Activated T-helper 1 cell treated with anti-CD3 and anti-CD28 coated beads, Interleukin-12 subunit alpha, Interleukin-12 subunit beta, Interleukin-2, Interleukin-4 antibody, amounts not matched to agents 30 ng/mL and 10 ng/mL and 1 ng/mL, durations not matched to agents 14 hours and 24 hours and 36 hours (primary cell): ENCODE data around the gene KCNH2. TPM values are rescaled to one million over a fixed set of nuclear protein-coding genes. Genes with fewer than 3 reads are reported as not detected.

Experiments
- DNase-seq: peaks from one replicate; pipeline ENCODE4 v3.0.0; 2021; ENCODE audit warnings: low spot score
- H3K27ac Mint-ChIP-seq: one replicate; pipeline ENCODE4 v1.8.0; 2021; ENCODE audit warnings: mild to moderate bottlenecking, mixed read lengths
- H3K27me3 Mint-ChIP-seq: one replicate; pipeline ENCODE4 v1.8.0; 2022; ENCODE audit warnings: mild to moderate bottlenecking, moderate library complexity, mixed read lengths; ENCODE audit not compliant: insufficient read depth
- H3K36me3 Mint-ChIP-seq: one replicate; pipeline ENCODE4 v1.8.0; 2021; ENCODE audit warnings: low read depth, mixed read lengths
- H3K4me1 Mint-ChIP-seq: one replicate; pipeline ENCODE4 v1.8.0; 2021; ENCODE audit warnings: low read depth, mixed read lengths
- H3K4me3 Mint-ChIP-seq: one replicate; pipeline ENCODE4 v1.8.0; 2021; ENCODE audit warnings: mild to moderate bottlenecking, moderate library complexity, mixed read lengths
- H3K9me3 Mint-ChIP-seq: one replicate; pipeline ENCODE4 v1.8.0; 2021; ENCODE audit warnings: mixed read lengths
- intact Hi-C: fragments of 100-400 bp; cut with micrococcal nuclease; formaldehyde crosslinking; loops from one replicate; pipeline ENCODE4 v1.15.1; 2024
- total RNA-seq: library from RNA; stranded (reverse); gene quantifications from 2 replicates; pipeline ENCODE4 v1.2.3, GENCODE V29; 2022

Gene KCNH2
- total RNA-seq, 1 donor from 2014 or later, result 0.49 TPM

DNA sequence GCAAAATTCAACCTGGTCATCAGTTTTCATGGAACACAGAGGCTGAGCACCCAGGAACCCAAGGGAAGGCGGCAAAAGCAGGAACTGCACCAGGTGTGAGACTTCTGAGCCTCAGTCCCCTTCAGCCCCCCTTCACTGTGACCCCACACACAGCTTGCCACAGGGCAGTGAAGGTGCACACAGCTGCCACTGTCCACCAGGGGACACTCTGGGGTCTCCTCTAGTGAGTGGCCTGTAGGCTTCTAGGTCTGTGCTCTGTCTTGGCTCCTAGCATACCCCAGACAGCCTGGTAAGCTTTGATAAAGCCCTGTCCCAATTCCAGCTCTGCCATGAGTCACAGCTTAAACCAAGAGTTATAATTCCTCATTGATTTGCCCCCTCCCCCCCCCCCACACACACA, 12.1 kb downstream of the KCNH2 start:
- H3K27me3 Mint-ChIP-seq, result peaks cover 15% of the 10 kb centered on the region
- H3K4me1 Mint-ChIP-seq, result no peaks in the 10 kb centered on the region
- intact Hi-C loops, result loop anchor here (1.0 kb wide), 1 partner anchor 8 kb away; no protein-coding TSS in a partner anchor
- no peaks in the 10 kb centered on the region for H3K36me3 Mint-ChIP-seq
- no peak overlapping the region for H3K27ac Mint-ChIP-seq
- no peak for DNase-seq
- H3K4me3 Mint-ChIP-seq, result no peak overlapping the region
- no peaks in the 10 kb centered on the region for H3K9me3 Mint-ChIP-seq

DNA sequence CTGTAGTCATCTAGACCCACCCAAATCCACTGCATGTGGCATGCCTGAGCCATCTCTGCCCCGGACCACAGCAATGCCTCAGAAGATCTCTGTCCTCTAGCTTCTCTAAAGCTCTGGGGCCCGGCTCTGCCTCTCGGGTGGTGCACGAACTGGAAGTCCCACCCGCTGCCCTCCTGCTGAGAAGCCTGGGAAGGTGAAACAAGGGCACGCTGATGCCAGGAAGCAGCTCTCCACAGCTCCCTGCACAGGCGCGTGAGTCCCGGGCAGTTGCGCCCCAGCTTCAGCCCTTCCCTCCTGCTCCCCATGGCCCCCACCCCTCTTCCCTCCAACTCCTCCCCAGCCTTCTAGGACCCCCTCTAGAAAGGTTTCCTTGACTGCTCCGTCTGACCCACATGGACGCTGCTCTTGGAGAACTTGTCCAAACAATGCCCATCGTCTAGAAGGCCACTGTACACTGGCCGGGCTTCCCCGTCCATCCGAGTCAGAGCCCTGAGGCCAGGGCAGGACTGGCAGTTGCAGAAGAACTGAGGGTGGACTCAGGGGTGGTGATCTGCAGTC, 12.8 kb downstream of the KCNH2 start:
- intact Hi-C loops, result no loop called here
- no peaks in the 10 kb centered on the region for H3K9me3 Mint-ChIP-seq
- H3K27me3 Mint-ChIP-seq, result peaks cover 17% of the 10 kb centered on the region
- no peaks in the 10 kb centered on the region for H3K4me1 Mint-ChIP-seq
- H3K4me3 Mint-ChIP-seq, result no peak overlapping the region
- H3K36me3 Mint-ChIP-seq, result no peaks in the 10 kb centered on the region
- no peak for DNase-seq
- H3K27ac Mint-ChIP-seq, result no peak overlapping the region

DNA sequence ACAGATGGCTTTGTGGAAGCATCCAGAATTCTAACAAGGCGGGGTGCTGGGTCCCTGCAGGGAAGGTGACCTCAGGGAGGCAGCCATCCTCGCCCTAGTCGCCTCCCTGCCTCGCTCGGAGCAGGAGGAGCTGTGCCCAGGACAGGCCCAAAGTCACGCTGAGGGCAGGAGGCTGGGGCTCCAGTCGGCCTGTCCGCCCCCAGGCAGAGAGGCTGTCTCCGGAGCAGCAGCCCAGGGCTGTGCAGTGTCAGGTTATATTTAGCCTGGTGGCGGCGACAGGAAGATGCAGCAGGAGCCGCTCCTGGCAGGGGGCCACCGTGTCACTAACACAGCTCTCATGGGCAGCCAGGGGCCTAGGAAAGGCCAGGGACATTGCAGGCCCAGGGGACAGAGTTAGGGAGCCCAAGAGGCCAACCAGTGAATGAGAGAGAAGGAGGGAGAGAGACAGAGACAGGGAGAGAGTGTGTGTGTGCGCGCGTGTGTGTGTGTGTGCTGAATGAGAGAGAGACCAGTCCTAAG, 13.5 kb downstream of the KCNH2 start:
- Mint-ChIP-seq H3K36me3 (no peaks in the 10 kb centered on the region), H3K4me1 (no peaks in the 10 kb centered on the region), H3K27me3 (peaks cover 21% of the 10 kb centered on the region), H3K9me3 (no peaks in the 10 kb centered on the region), H3K4me3 (no peak overlapping the region), H3K27ac (no peak overlapping the region)
- intact Hi-C loops, result no loop called here
- DNase-seq, result no peak

DNA sequence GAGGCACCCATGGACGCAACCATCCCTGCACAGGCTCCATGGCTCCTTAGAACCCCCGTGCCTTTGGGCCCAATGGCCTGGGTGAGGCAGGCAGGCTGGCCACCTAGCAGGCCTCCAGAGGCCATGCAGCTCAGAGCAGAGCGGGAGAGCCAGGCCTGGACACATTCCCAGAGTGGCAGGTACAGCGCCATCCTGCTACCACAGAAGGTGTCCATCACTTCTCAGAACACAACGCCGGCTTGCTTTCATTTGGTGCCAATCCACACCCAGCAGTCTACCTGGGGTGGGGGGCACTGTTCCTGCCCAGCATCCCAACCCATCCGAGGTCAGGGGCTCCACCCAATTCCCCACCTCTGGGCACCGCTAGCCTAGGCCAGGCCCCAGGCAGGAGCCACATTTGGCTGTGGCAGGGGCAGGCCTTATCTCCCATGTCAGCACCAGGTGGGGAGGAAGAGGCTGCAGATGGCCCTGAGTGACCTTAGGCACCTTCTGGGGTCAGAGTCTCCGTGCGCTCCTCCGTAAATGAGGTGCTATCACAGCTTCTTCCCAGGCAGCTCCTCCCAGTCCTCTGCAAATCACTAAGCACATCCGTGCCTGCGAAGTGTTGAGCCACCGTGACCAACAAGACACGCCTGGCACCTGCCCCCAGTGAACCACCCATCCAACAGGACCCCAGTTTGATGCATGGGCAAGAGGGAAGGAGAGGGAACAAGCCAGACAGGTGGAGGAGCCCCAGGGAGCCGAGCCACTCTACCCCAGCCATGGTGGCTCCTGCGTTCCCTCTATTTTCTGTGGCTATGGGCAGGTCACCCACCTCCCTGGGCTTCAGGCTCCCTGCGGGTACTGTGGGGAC, 14.2 kb downstream of the KCNH2 start:
- H3K4me1 Mint-ChIP-seq, result no peaks in the 10 kb centered on the region
- intact Hi-C loops, result loop anchor here (1.0 kb wide), 4 partner anchors 22 to 208 kb away; no protein-coding TSS in a partner anchor
- DNase-seq, result no peak
- no peaks in the 10 kb centered on the region for H3K36me3 Mint-ChIP-seq
- no peak overlapping the region for H3K27ac Mint-ChIP-seq
- H3K9me3 Mint-ChIP-seq, result no peaks in the 10 kb centered on the region
- H3K27me3 Mint-ChIP-seq, result peaks cover 26% of the 10 kb centered on the region
- no peak overlapping the region for H3K4me3 Mint-ChIP-seq

DNA sequence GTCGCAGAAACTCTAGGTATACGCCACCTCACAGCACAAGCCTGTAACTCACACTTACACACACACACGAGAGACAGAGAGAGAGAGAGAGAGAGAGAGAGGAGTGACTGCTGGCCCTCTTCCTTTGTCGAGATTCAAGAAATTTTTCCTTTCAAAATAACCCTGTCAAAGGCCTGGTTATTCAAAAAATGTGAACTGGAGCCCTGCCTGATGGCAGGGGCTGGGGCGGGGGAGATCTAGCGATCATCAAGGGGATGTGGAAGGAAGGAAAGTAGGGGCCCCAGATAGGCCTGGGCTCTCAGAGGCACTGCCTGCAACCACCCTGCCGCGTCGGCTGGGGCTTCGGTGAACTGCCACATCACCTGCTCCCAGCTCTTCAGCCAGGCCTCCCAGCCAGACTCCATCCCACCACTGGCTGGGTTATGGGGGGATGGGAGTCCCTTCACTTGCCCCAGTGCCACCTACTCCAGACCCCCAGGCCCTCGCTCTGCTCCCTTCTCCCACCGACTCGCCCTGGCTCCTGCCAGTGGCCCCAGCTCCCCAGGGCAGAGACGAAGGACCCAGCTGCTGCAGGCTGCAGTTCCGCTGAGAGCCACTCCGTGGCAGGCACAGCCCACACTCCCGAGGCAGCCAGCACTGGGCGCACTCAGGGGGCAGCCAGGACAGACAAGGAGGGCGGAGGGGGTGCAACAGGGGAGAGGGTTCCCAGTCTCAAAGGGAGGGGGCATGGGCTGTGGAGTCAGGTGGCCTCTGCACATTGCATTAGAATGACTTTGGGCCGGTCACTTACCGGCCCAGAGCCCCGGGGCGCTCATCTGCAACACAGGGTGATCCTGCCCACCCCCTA, 15.3 kb downstream of the KCNH2 start:
- Mint-ChIP-seq H3K27me3 (peaks cover 28% of the 10 kb centered on the region), H3K27ac (no peak overlapping the region), H3K4me3 (no peak overlapping the region), H3K4me1 (no peaks in the 10 kb centered on the region), H3K36me3 (no peaks in the 10 kb centered on the region), H3K9me3 (no peaks in the 10 kb centered on the region)
- intact Hi-C loops, result loop anchor here (1.0 kb wide), 4 partner anchors 24 to 210 kb away; no protein-coding TSS in a partner anchor
- DNase-seq, result peak; percentile 39

DNA sequence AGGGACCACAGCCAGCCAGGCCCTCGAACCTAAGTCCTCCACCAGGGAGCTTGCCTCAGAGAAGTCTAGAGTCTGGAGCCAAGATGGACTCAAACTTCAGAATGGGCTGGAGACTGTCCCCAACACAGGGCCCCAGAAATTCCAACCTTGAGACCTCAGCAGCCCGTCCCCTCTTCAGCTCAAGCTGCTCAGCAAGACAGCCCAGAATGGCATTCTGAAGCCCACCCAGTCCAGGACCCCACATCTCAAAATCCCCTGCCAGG, 15.9 kb downstream of the KCNH2 start:
- DNase-seq, result no peak
- Mint-ChIP-seq H3K4me3 (no peak overlapping the region), H3K36me3 (no peaks in the 10 kb centered on the region), H3K27me3 (peaks cover 30% of the 10 kb centered on the region), H3K4me1 (no peaks in the 10 kb centered on the region), H3K9me3 (no peaks in the 10 kb centered on the region), H3K27ac (no peak overlapping the region)
- intact Hi-C loops, result no loop called here

DNA sequence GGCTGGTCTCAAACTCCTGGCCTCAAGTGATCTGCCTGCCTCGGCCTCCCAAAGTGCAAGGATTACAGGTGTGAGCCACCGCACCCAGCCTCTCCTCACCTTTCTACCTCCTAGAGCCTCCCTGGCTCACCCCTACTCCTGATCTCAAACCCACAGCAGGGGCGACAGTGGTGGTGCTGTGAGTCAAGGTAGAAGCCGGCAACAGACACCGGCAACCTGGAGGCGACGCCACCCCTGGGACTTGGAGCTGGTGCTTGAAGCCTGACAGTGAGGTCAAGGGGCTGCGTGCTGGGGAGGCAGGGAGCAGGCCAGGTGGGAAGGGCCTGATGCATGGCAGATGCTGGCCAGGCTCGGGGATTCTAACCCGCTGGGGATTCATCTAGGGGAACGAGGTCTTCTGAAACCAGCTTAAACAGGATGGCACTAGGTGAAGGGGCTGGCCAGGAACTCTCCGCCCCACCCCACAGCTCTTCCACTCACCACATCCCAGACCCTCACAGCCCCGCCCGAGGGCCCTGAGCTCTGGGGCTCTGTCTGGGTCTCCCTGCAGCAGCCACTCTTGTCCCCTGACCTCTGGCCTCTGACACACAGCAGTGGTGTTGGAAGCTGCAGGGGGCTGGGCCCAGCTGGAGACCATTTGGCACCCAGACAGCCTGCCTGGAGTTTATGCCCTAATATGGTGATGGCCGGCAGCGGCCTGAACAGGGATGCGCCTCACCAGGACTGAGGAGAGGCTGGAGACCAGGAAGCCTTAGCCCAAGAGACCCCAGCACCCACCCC, 16.4 kb downstream of the KCNH2 start:
- intact Hi-C loops, result no loop called here
- Mint-ChIP-seq H3K36me3 (no peaks in the 10 kb centered on the region), H3K27me3 (peaks cover 34% of the 10 kb centered on the region), H3K4me3 (no peak overlapping the region), H3K27ac (no peak overlapping the region), H3K4me1 (no peaks in the 10 kb centered on the region), H3K9me3 (no peaks in the 10 kb centered on the region)
- no peak for DNase-seq

DNA sequence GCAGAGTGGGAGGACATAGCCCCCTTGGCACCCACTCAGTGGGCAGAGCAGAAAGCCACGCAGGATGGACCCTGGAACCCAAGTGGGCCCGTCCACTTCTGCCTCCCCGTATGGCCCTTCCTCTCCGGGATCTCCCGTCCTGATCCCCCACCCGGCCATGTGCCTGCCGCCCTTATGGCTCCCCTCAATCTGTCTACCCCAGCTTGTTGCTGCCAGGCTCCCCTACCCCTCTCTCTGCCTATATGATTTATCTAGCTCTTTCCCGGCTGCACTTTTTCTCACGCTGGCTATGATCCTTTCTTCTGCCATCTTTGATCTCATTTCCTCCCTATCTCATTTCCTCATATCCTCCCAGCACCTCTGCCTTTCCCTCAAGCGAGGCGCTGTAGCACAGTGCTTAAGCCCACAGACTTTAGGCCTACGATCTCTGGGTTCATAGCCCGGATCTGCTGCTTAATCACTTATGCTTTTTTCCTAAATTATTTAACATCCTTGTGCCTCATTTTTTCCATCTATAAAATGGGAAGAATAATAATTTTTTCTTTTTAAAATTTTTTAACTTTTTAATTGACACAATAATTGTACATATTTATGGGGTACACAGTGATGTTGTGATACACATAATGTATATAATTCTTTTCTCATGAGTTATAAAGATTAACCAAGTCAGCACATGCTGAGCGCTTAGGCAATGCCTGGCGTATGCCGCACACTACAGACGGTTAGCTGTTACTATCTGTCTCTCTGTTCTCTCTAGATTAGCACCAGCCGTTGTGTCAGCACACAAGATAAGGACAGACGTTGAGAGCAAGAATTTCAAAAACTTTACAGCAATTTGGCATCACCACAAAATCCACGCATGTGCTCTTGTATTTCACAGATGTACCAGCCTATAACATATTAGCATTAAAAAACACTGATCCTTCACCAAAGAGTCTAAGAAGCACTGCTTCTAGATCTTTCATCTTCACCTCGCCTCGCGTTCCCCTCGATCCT, 18.1 kb downstream of the KCNH2 start:
- intact Hi-C loops, result no loop called here
- Mint-ChIP-seq H3K4me3 (no peak overlapping the region), H3K4me1 (no peaks in the 10 kb centered on the region), H3K27me3 (peaks cover 36% of the 10 kb centered on the region), H3K9me3 (no peaks in the 10 kb centered on the region), H3K36me3 (no peaks in the 10 kb centered on the region), H3K27ac (no peak overlapping the region)
- DNase-seq, result no peak

DNA sequence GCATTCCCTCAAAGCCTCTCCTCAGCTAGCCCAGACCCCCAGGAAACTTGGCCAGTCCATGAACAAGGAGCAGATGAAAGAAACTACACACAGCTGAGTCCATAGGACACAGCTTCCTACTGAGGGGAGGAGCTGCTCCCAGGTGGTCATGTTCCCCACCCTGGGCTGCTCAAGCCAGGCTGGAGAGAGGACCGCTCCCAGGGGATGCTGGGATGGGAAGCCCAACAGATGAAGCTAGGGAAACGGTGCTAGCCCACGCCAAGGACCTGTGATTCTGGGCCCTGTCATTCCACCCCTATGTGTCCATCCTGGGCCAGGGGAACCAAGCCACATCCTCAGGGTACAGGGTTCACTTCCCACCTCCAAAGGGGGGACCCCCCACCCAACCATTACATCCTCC, 19.0 kb downstream of the KCNH2 start:
- intact Hi-C loops, result no loop called here
- no peaks in the 10 kb centered on the region for H3K9me3 Mint-ChIP-seq
- no peak overlapping the region for H3K4me3 Mint-ChIP-seq
- H3K36me3 Mint-ChIP-seq, result no peaks in the 10 kb centered on the region
- no peak for DNase-seq
- no peak overlapping the region for H3K27ac Mint-ChIP-seq
- H3K4me1 Mint-ChIP-seq, result no peaks in the 10 kb centered on the region
- peaks cover 38% of the 10 kb centered on the region for H3K27me3 Mint-ChIP-seq

DNA sequence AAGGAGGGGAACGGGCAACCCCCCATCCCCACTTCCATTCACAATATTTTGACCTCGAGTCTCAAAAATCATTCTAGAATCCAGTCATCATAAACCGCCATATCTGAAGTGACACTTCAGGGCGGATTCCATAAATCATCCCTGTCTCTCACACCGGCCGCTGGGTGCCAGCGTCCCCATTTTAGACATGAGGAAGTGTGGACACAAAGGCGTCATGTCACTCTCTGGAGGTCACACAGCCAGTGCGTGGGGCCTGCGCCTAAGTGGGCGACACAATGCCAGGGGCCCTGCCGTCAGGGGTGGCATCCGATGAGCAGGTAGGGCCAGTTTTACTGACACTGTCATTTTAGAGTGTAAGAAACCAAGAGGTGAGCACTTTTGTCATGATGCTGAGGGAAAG, 19.5 kb downstream of the KCNH2 start:
- Mint-ChIP-seq H3K27ac (no peak overlapping the region), H3K4me3 (no peak overlapping the region), H3K27me3 (peaks cover 41% of the 10 kb centered on the region), H3K4me1 (no peaks in the 10 kb centered on the region), H3K9me3 (no peaks in the 10 kb centered on the region), H3K36me3 (no peaks in the 10 kb centered on the region)
- no peak for DNase-seq
- intact Hi-C loops, result no loop called here

DNA sequence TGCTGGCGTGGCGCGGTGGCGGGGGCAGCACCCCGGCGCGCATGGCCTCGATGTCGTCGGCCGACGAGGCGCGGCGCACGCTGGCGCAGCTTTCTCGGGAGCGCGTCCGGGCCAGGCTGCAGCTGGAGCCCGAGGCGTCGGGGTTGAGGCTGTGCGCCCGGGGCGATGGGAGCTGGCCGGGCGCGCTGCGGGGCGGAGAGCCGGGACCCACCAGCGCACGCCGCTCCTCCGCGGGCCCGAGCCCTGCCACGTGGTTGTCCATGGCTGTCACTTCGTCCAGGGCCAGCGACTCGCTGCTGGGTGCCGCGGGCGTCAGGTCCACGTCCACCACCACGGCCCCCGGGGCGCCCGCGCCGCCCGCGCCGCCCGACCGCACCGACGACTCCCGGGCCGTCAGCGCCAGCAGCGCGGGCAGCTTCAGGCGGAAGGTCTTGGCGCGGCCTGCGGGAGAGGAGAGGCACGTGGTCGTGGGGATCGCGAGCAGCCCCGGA, 20.0 kb downstream of the KCNH2 start:
- DNase-seq, result no peak
- Mint-ChIP-seq H3K9me3 (no peaks in the 10 kb centered on the region), H3K27ac (no peak overlapping the region), H3K27me3 (peaks cover 41% of the 10 kb centered on the region), H3K4me3 (no peak overlapping the region), H3K36me3 (no peaks in the 10 kb centered on the region), H3K4me1 (no peaks in the 10 kb centered on the region)
- intact Hi-C loops, result no loop called here
